ENCODE data around the gene BMP5. TPM values are rescaled to one million over a fixed set of nuclear protein-coding genes. Genes with fewer than 3 reads are reported as not detected.
A peak's percentile ranks its signal among the peaks of the same experiment; 100 is the strongest.

The BMP5 gene
- total RNA-seq, 1 donor from 2014 or later: 12.4 TPM

- H3K4me3 Mint-ChIP-seq: peak overlapping the region; percentile 70
- H3K36me3 Mint-ChIP-seq: peaks cover 3% of the 10 kb centered on the region
- H3K27ac Mint-ChIP-seq: no peak overlapping the region
- H3K27me3 Mint-ChIP-seq: no peaks in the 10 kb centered on the region
- DNase-seq (ENCODE audit: extremely low spot score, unreplicated experiment): no peak
- TF ChIP-seq, protein P1, sequence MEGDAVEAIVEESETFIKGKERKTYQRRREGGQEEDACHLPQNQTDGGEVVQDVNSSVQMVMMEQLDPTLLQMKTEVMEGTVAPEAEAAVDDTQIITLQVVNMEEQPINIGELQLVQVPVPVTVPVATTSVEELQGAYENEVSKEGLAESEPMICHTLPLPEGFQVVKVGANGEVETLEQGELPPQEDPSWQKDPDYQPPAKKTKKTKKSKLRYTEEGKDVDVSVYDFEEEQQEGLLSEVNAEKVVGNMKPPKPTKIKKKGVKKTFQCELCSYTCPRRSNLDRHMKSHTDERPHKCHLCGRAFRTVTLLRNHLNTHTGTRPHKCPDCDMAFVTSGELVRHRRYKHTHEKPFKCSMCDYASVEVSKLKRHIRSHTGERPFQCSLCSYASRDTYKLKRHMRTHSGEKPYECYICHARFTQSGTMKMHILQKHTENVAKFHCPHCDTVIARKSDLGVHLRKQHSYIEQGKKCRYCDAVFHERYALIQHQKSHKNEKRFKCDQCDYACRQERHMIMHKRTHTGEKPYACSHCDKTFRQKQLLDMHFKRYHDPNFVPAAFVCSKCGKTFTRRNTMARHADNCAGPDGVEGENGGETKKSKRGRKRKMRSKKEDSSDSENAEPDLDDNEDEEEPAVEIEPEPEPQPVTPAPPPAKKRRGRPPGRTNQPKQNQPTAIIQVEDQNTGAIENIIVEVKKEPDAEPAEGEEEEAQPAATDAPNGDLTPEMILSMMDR (conservative IDR thresholded peaks at IDR 0.05): no peak
- H3K9me3 Mint-ChIP-seq: peaks cover 5% of the 10 kb centered on the region
- peaks cover 36% of the 10 kb centered on the region for H3K4me1 Mint-ChIP-seq (ENCODE audit: unreplicated experiment)
Measured at GRCh38 chr6:55870181-55870813, 5.1 kb downstream of the BMP5 start.

- H3K9me3 Mint-ChIP-seq: peaks cover 5% of the 10 kb centered on the region
- peak overlapping the region; percentile 75 for H3K4me3 Mint-ChIP-seq
- H3K27me3 Mint-ChIP-seq: no peaks in the 10 kb centered on the region
- peaks cover 3% of the 10 kb centered on the region for H3K36me3 Mint-ChIP-seq
- H3K4me1 Mint-ChIP-seq (ENCODE audit: unreplicated experiment): peaks cover 34% of the 10 kb centered on the region
- peak overlapping the region; percentile 68 for H3K27ac Mint-ChIP-seq
- TF ChIP-seq, protein P1 (conservative IDR thresholded peaks at IDR 0.05): no peak
- no peak for DNase-seq (ENCODE audit: extremely low spot score, unreplicated experiment)
Measured at GRCh38 chr6:55869674-55870073, 5.7 kb downstream of the BMP5 start.

DNA sequence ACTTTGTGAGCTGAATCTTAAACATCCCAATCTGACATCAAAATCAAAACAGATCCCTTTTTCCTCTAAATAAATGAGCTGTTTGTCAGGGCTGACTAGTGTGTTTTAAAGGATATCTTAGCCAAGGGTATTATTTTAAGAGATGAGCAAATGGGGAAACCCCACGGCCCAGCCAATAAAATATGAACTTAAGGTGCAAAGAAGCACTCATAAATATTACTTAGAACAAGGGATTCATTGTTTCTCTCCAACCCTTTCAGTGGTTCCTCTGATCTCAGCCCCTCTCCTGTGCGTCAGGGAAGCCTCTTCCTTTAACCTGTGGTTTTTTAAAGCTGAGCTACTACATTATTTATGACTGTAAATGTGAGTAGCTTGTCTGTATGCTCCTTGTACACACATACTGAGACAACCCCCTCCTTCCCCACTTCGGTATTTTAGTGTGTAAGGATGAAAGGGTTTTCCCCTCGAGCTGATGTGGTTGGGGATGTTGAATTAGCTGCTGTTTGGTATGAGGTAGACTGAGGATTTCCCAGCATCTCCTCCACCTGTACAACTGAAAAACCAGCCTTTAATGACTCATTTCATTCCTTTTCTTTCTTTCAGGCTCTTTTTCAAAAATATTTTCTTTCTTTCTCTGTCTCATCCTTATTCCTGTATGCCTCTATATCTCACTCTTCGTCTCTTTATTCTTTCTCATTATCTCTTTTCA is 6.5 kb downstream of the BMP5 start:
- H3K9me3 Mint-ChIP-seq: peaks cover 5% of the 10 kb centered on the region
- TF ChIP-seq, protein P1 (conservative IDR thresholded peaks at IDR 0.05): no peak
- H3K4me3 Mint-ChIP-seq: peak overlapping the region; percentile 75
- no peak for DNase-seq (ENCODE audit: extremely low spot score, unreplicated experiment)
- peaks cover 8% of the 10 kb centered on the region for H3K36me3 Mint-ChIP-seq
- no peaks in the 10 kb centered on the region for H3K27me3 Mint-ChIP-seq
- H3K4me1 Mint-ChIP-seq (ENCODE audit: unreplicated experiment): peaks cover 39% of the 10 kb centered on the region
- H3K27ac Mint-ChIP-seq: peak overlapping the region; percentile 68

- TF ChIP-seq, protein P1 (conservative IDR thresholded peaks at IDR 0.05): no peak
- peak overlapping the region; percentile 68 for H3K27ac Mint-ChIP-seq
- peaks cover 8% of the 10 kb centered on the region for H3K36me3 Mint-ChIP-seq
- H3K4me3 Mint-ChIP-seq: peak overlapping the region; percentile 75
- peaks cover 35% of the 10 kb centered on the region for H3K4me1 Mint-ChIP-seq (ENCODE audit: unreplicated experiment)
- no peak for DNase-seq (ENCODE audit: extremely low spot score, unreplicated experiment)
- H3K9me3 Mint-ChIP-seq: peaks cover 5% of the 10 kb centered on the region
- H3K27me3 Mint-ChIP-seq: no peaks in the 10 kb centered on the region
Measured at GRCh38 chr6:55868176-55868575, 7.2 kb downstream of the BMP5 start.

DNA sequence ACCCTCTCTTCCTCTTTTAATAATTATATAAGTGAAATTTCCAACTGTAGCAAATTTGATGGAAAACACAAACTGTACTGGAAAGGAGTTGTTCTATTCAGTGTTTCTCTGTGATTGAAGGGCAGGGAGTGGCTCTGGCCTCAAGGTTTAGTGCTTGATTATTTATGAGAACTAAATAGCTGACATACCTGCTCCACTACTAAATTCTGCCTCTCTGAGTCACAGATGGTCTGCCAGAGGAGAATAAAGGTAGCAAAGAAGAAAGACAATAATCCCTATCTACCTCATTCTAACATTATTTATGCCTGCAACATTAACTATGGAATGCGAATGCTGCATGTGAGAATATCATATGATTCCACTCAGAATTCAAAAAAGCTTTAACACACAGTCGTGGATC is 9.3 kb downstream of the BMP5 start:
- peak overlapping the region; percentile 40 for H3K4me3 Mint-ChIP-seq
- H3K9me3 Mint-ChIP-seq: peaks cover 5% of the 10 kb centered on the region
- no peak for DNase-seq (ENCODE audit: extremely low spot score, unreplicated experiment)
- TF ChIP-seq, protein P1 (conservative IDR thresholded peaks at IDR 0.05): no peak
- no peaks in the 10 kb centered on the region for H3K27me3 Mint-ChIP-seq
- H3K36me3 Mint-ChIP-seq: peaks cover 17% of the 10 kb centered on the region
- peak overlapping the region; percentile 63 for H3K27ac Mint-ChIP-seq
- peaks cover 35% of the 10 kb centered on the region for H3K4me1 Mint-ChIP-seq (ENCODE audit: unreplicated experiment)

Data from type B pancreatic cell (in vitro differentiated cells).